ENCODE data around the gene CHST15.

DNA sequence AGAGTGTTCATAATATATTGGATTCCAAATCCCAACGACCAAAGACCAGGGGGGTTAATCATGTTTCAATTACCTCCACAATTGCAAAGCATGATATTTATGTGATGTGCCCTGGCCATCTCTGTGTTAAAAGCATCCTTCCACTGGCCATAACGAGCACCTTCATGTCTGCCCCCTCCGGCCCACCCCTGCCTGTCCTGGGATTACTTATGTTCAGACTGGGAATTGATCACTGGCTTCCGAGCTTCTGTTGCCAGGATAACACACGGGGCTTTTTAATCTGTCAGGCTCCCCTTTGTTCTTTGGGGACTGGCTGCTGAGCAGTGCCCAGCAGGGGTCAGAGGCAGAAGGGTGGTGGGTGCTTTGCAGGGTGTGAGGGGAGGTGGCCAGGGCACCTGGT lies 13.7 kb upstream of the CHST15 start:
- TF ChIP-seq, protein P1, sequence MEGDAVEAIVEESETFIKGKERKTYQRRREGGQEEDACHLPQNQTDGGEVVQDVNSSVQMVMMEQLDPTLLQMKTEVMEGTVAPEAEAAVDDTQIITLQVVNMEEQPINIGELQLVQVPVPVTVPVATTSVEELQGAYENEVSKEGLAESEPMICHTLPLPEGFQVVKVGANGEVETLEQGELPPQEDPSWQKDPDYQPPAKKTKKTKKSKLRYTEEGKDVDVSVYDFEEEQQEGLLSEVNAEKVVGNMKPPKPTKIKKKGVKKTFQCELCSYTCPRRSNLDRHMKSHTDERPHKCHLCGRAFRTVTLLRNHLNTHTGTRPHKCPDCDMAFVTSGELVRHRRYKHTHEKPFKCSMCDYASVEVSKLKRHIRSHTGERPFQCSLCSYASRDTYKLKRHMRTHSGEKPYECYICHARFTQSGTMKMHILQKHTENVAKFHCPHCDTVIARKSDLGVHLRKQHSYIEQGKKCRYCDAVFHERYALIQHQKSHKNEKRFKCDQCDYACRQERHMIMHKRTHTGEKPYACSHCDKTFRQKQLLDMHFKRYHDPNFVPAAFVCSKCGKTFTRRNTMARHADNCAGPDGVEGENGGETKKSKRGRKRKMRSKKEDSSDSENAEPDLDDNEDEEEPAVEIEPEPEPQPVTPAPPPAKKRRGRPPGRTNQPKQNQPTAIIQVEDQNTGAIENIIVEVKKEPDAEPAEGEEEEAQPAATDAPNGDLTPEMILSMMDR (IDR thresholded peaks at IDR 0.05; ENCODE audit: borderline replicate concordance, extremely low read depth, low read length, poor library complexity, severe bottlenecking), result no peak
- TF ChIP-seq EZH2 (IDR thresholded peaks at IDR 0.05; ENCODE audit: borderline replicate concordance, low read depth, low read length, severe bottlenecking), result no peak
